DOHH2 (cell line): ENCODE measurements around the gene PDE4D.

Experiments
- H3F3A ChIP-seq: fragments of 200-600 bp; sonication (generic), shearing (Covaris generic); 2 replicates; pipeline ENCODE4 v1.6.0; 2016; ENCODE audit warnings: antibody characterized with exemption, mild to moderate bottlenecking; ENCODE audit not compliant: control insufficient read depth, insufficient read depth
- H3K27ac ChIP-seq: fragments of 200-600 bp; sonication (generic); 2 replicates; pipeline ENCODE4 v1.5.1; 2014; ENCODE audit warnings: low read depth, mild to moderate bottlenecking, low read length, moderate library complexity
- H3K27me3 ChIP-seq: fragments of 200-600 bp; sonication (generic); 2 replicates; pipeline ENCODE4 v1.6.1; 2014; ENCODE audit warnings: mild to moderate bottlenecking, low read length, mixed read lengths; ENCODE audit not compliant: control insufficient read depth
- H3K36me3 ChIP-seq: fragments of 200-600 bp; sonication (generic); 2 replicates; pipeline ENCODE4 v1.6.1; 2014; ENCODE audit warnings: mild to moderate bottlenecking, low read length, moderate library complexity, mixed read lengths; ENCODE audit not compliant: control insufficient read depth
- H3K4me1 ChIP-seq: fragments of 200-600 bp; sonication (generic); 2 replicates; pipeline ENCODE4 v1.6.1; 2014; ENCODE audit warnings: mild to moderate bottlenecking, low read length, mixed read lengths; ENCODE audit not compliant: control insufficient read depth
- H3K4me2 ChIP-seq: fragments of 200-600 bp; sonication (generic); 2 replicates; pipeline ENCODE4 v1.6.0; 2014; ENCODE audit warnings: mild to moderate bottlenecking, low read length, moderate library complexity
- H3K4me3 ChIP-seq: fragments of 200-600 bp; sonication (generic); 2 replicates; pipeline ENCODE4 v1.5.1; 2014; ENCODE audit warnings: mild to moderate bottlenecking, low read length, mixed read lengths
- H3K79me2 ChIP-seq: fragments of 200-600 bp; sonication (generic); 2 replicates; pipeline ENCODE4 v1.6.1; 2014; ENCODE audit warnings: mild to moderate bottlenecking, low read length, mixed read lengths; ENCODE audit not compliant: control insufficient read depth
- H3K9me2 ChIP-seq: fragments of 200-600 bp; sonication (generic); replicated peaks from 2 replicates; pipeline ENCODE4 v1.6.1; 2014; ENCODE audit warnings: mild to moderate bottlenecking, low read length, mixed read lengths; ENCODE audit not compliant: control insufficient read depth
- H3K9me3 ChIP-seq: fragments of 200-600 bp; sonication (generic); 2 replicates; pipeline ENCODE4 v1.6.1; 2014; ENCODE audit warnings: antibody characterized with exemption, low read length, mixed read lengths; ENCODE audit not compliant: control insufficient read depth, insufficient read depth
- H4K20me1 ChIP-seq: fragments of 200-600 bp; sonication (generic); 2 replicates; pipeline ENCODE4 v1.6.0; 2014; ENCODE audit warnings: low read depth, mild to moderate bottlenecking, antibody characterized with exemption, low read length, moderate library complexity; ENCODE audit not compliant: control insufficient read depth, insufficient read depth
- CTCF ChIP-seq: fragments of 200-600 bp; sonication (generic); IDR thresholded peaks from one replicate; pipeline ENCODE4 v1.5.1; 2014; ENCODE audit warnings: antibody characterized with exemption, mild to moderate bottlenecking, low read depth, low read length; ENCODE audit not compliant: poor library complexity, severe bottlenecking
- EZH2phosphoT487 ChIP-seq: fragments of 200-600 bp; sonication (generic); IDR thresholded peaks from 2 replicates; pipeline ENCODE4 v1.6.1; 2017; ENCODE audit warnings: borderline replicate concordance, mild to moderate bottlenecking, antibody characterized with exemption, low read length, moderate library complexity, mixed read lengths

Gene PDE4D

GRCh38 chr5:59138509-59138908, 755.0 kb downstream of the PDE4D start:
- H3K4me2 ChIP-seq: no peak overlapping the region
- H4K20me1 ChIP-seq: no peaks in the 10 kb centered on the region
- no peaks in the 10 kb centered on the region for H3F3A ChIP-seq
- peaks cover 5% of the 10 kb centered on the region for H3K4me1 ChIP-seq
- H3K79me2 ChIP-seq: no peaks in the 10 kb centered on the region
- no peaks in the 10 kb centered on the region for H3K36me3 ChIP-seq
- H3K4me3 ChIP-seq: no peak overlapping the region
- TF ChIP-seq EZH2phosphoT487 (no peak), CTCF (no peak)
- H3K9me3 ChIP-seq: no peaks in the 10 kb centered on the region
- no peaks in the 10 kb centered on the region for H3K9me2 ChIP-seq
- H3K27ac ChIP-seq: no peak overlapping the region
- H3K27me3 ChIP-seq: no peaks in the 10 kb centered on the region

GRCh38 chr5:59137846-59138245, 755.7 kb downstream of the PDE4D start:
- Histone ChIP-seq H3K9me3 (no peaks in the 10 kb centered on the region), H3K4me2 (no peak overlapping the region), H3F3A (no peaks in the 10 kb centered on the region), H4K20me1 (no peaks in the 10 kb centered on the region), H3K4me1 (no peaks in the 10 kb centered on the region), H3K27me3 (no peaks in the 10 kb centered on the region), H3K79me2 (no peaks in the 10 kb centered on the region), H3K36me3 (no peaks in the 10 kb centered on the region), H3K27ac (no peak overlapping the region), H3K9me2 (no peaks in the 10 kb centered on the region), H3K4me3 (no peak overlapping the region)
- TF ChIP-seq CTCF: no peak
- no peak for TF ChIP-seq EZH2phosphoT487

GRCh38 chr5:59136549-59136948, 757.0 kb downstream of the PDE4D start:
- Histone ChIP-seq H3K4me3 (no peak overlapping the region), H3K4me1 (no peaks in the 10 kb centered on the region), H3F3A (no peaks in the 10 kb centered on the region), H4K20me1 (no peaks in the 10 kb centered on the region), H3K36me3 (no peaks in the 10 kb centered on the region), H3K9me2 (no peaks in the 10 kb centered on the region), H3K27ac (no peak overlapping the region), H3K27me3 (no peaks in the 10 kb centered on the region), H3K4me2 (no peak overlapping the region), H3K79me2 (no peaks in the 10 kb centered on the region), H3K9me3 (no peaks in the 10 kb centered on the region)
- TF ChIP-seq EZH2phosphoT487: no peak
- no peak for TF ChIP-seq CTCF
